ENCODE data around the gene PNMA6A. TPM values are rescaled to one million over a fixed set of nuclear protein-coding genes. Genes with fewer than 3 reads are reported as not detected.

PNMA6A gene
- total RNA-seq, 1 experiment from 2014 or later = 7.4 TPM

GRCh38 chrX:153074262-153074899, 2.1 kb downstream of the PNMA6A start:
- Histone ChIP-seq H3K9me3 (ENCODE audit: control insufficient read depth, insufficient read depth, low read depth, low read length) (no peaks in the 10 kb centered on the region), H3K4me3 (ENCODE audit: low read depth in 2 of 2, low read length in 2 of 2) (no peak overlapping the region), H3K27me3 (ENCODE audit: control insufficient read depth, insufficient read depth, low read length) (no peaks in the 10 kb centered on the region), H3K36me3 (ENCODE audit: control insufficient read depth, insufficient read depth, low read length) (no peaks in the 10 kb centered on the region), H3K27ac (ENCODE audit: low read length) (no peak overlapping the region), H3K4me1 (ENCODE audit: control insufficient read depth, insufficient read depth, low read length) (no peaks in the 10 kb centered on the region)
- in situ Hi-C loops (cut with HindIII; ENCODE audit: low pct_unique_long_range_greater_than_20kb, low sequenced_read_pairs) (no loop called here), intact Hi-C loops (cut with micrococcal nuclease; ENCODE audit: unreplicated experiment) (no loop called here)
- CTCF ChIA-PET = no interaction called here
- no peak for DNase-seq (ENCODE audit: low read depth, low spot score)
- POLR2A ChIA-PET = no interaction called here
- ATAC-seq = no peak
- BruUV-seq (replicated peaks) = no TSS peak
- TF ChIP-seq POLR2AphosphoS5 (IDR thresholded peaks at IDR 0.05; ENCODE audit: low read depth, low read length) (no peak), SIN3A (IDR thresholded peaks at IDR 0.05; ENCODE audit: borderline replicate concordance, insufficient read depth, low read depth, low read length) (no peak), CTCF (IDR thresholded peaks at IDR 0.05) (no peak), TCF7L2 (IDR thresholded peaks at IDR 0.05; ENCODE audit: low read depth, low read length) (no peak), REST (IDR thresholded peaks at IDR 0.05; ENCODE audit: insufficient read depth in 1 of 2, low read depth in 2 of 2, low read length in 1 of 2) (no peak)

GRCh38 chrX:153074935-153075334, 2.7 kb downstream of the PNMA6A start:
- no TSS peak for BruUV-seq (replicated peaks)
- intact Hi-C loops (cut with micrococcal nuclease; ENCODE audit: unreplicated experiment) (no loop called here), in situ Hi-C loops (cut with HindIII; ENCODE audit: low pct_unique_long_range_greater_than_20kb, low sequenced_read_pairs) (no loop called here)
- H3K27ac ChIP-seq (ENCODE audit: low read length) = no peak overlapping the region
- ChIA-PET POLR2A (no interaction called here), CTCF (no interaction called here)
- ATAC-seq (no peak), DNase-seq (ENCODE audit: low read depth, low spot score) (no peak)
- H3K4me1 ChIP-seq (ENCODE audit: control insufficient read depth, insufficient read depth, low read length) = no peaks in the 10 kb centered on the region
- no peak overlapping the region for H3K4me3 ChIP-seq (ENCODE audit: low read depth in 2 of 2, low read length in 2 of 2)
- H3K36me3 ChIP-seq (ENCODE audit: control insufficient read depth, insufficient read depth, low read length) = no peaks in the 10 kb centered on the region
- no peaks in the 10 kb centered on the region for H3K9me3 ChIP-seq (ENCODE audit: control insufficient read depth, insufficient read depth, low read depth, low read length)
- H3K27me3 ChIP-seq (ENCODE audit: control insufficient read depth, insufficient read depth, low read length) = no peaks in the 10 kb centered on the region
- TF ChIP-seq REST (IDR thresholded peaks at IDR 0.05; ENCODE audit: insufficient read depth in 1 of 2, low read depth in 2 of 2, low read length in 1 of 2) = no peak
- no peak for TF ChIP-seq POLR2AphosphoS5 (IDR thresholded peaks at IDR 0.05; ENCODE audit: low read depth, low read length)
- no peak for TF ChIP-seq CTCF (IDR thresholded peaks at IDR 0.05)
- no peak for TF ChIP-seq TCF7L2 (IDR thresholded peaks at IDR 0.05; ENCODE audit: low read depth, low read length)
- TF ChIP-seq SIN3A (IDR thresholded peaks at IDR 0.05; ENCODE audit: borderline replicate concordance, insufficient read depth, low read depth, low read length) = no peak
